ENCODE measurements around the gene ADAMTSL2.

DNA sequence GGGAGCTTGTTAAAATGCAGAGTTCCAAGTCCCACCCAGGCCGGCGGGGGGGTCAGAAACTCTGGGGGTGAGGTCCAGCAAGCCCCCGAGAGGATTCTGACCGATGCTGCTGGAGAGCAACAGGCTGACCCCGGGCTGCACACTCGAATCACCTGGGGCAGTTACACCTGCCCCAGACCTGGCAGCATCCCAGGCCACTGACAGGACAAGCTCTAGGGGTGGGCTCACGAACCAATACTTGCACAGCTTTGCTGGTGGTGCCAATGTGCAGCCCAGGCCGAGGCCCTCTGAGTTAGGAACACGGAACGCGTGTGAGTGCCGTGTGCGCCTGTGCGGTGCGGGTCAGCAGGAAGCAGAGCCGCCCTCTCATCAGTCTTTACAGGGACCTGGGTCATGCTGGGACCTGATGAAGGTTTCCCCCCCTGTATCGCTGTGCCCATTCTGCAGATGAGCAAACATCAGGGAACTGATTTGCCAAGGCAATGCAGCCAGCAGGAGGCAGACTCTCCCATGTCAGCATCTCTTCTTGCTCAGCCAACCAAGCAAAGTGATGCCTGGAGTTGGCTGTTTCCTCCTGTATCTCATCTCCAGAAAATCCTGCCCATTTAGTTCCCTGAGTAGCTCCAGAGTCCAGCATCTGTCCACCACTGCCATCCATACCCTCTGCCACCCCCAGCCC, 58.4 kb downstream of the ADAMTSL2 start:
- TF ChIP-seq CTCF (optimal IDR thresholded peaks at IDR 0.05 in 1 of 3, IDR thresholded peaks at IDR 0.05 in 1 of 3, conservative IDR thresholded peaks at IDR 0.05 in 1 of 3; ENCODE audit: extremely low read depth in 1 of 3, insufficient read depth in 2 of 3, low read length in 3 of 3) (peak in 2 of 3 experiments; percentile 28 to 47), EZH2 (IDR thresholded peaks at IDR 0.05; ENCODE audit: low read length) (no peak)
